Germinal center (tissue), 1 donor: ENCODE measurements around the gene CACNB3.

ENCODE experiments used
- DNase-seq: peaks from one replicate; pipeline ENCODE4 v3.0.0; 2012; ENCODE audit warnings: mixed read lengths, low spot score

Gene CACNB3

GRCh38 chr12:48817873-48818830 lies at the start of gene CACNB3:
CACNB3 (plus strand) TSS chr12:48818496; CDS start chr12:48818930, 434 bp downstream.
- DNase-seq = peak; percentile 65

DNA sequence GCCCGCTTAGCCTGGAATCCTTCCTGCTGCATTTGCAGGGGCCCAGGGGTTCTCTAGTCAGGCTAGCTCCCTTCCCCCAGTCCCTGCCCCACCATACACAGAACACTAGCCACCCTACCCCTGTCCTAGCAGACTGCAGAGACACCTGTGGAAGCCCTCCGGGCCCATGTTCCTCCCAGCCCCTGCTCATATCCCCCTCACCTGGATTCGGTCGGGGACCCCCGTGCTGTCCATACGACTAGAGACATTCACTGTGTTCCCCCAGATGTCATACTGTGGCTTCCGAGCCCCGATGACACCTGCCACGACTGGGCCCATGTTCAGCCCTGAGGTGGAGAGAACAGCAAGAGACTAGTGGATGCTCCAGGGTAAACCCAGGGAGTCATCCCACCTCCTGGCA lies 49.6 kb upstream of the CACNB3 start:
- no peak for DNase-seq

- DNase-seq = no peak
Observed at GRCh38 chr12:48770756-48771155, 47.5 kb upstream of the CACNB3 start.

DNA sequence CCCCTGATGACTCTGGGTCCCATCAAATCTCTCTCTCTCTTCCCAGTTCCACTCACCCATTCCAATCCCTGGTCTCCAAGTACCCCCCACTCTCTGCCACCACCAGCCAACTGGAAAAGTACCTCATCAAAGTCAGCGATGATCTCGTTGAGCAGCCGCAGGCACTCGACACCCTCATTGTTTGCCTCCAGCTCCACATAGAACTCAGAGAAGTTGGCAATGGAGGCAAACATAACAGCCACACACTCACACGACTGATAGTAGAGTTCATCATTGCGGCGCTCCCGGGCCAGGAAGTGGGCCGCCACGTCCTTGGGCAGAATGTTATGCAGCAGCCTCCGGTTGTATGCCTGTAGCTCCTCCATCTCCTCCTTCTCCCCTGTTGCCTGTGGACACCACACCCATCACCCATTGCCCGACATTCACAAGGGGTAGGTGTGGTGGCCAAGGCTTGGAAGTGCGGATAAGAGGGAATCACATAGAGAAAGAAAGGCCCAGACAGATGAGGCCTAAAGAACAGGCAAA lies 46.6 kb upstream of the CACNB3 start:
- DNase-seq = no peak

- no peak for DNase-seq
Observed at GRCh38 chr12:48773686-48774085, 44.6 kb upstream of the CACNB3 start.

GRCh38 chr12:48774516-48774915 lies 43.8 kb upstream of the CACNB3 start:
- DNase-seq = no peak

DNA sequence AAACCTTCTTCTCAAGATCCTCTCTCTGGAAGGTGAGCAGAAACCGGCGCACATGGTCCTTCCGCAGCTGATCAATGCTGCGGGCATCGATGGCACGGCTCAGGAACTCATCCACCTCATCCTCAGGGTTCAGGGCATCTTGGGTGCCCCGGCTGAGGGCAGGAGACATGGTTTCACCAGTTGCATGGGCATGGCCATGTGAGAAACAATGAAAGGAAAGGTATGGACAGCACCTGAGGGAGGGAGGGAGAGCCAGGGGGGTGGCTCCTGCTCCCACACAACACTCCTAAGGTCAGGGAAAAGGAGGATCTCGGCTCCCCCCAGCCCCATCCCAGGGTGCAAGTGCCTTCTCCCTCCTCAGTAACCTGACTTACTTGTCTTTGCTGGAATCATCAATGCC lies 43.0 kb upstream of the CACNB3 start:
- DNase-seq = no peak

DNA sequence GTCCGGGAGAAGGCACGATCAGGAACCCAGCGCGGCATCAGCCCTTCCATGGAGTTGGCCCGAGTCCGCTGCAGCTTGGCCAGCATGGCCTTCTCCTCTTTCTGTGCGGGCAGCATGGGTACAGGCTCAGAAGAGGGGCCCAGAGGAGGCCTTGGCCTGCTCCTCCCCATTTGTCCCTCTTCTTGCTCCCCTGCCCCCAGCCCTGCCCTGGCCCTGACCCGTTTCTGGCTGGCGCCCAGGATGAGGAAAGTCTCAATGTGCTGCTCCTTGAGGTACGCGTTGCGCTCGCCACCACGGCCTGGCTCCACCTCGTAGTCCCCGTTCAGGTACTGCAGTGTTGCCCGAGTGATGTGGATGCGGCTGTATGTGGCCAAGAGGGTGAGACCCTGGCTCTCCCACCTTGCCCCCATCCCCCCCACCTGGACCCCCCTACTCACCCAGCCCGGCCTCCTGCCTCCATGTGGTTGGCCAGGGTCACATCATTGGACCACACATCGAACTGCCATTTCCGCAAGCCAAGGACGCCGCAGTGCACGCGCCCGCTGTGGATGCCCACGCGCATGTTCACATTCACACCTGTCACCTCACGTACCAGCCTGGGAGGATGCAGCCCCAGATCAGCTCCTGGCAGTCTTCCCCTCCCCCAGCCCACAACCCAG lies 42.2 kb upstream of the CACNB3 start:
- DNase-seq = no peak

- no peak for DNase-seq
Observed at GRCh38 chr12:48776956-48777355, 41.3 kb upstream of the CACNB3 start.

GRCh38 chr12:48777501-48778400 lies 40.5 kb upstream of the CACNB3 start:
- no peak for DNase-seq

DNA sequence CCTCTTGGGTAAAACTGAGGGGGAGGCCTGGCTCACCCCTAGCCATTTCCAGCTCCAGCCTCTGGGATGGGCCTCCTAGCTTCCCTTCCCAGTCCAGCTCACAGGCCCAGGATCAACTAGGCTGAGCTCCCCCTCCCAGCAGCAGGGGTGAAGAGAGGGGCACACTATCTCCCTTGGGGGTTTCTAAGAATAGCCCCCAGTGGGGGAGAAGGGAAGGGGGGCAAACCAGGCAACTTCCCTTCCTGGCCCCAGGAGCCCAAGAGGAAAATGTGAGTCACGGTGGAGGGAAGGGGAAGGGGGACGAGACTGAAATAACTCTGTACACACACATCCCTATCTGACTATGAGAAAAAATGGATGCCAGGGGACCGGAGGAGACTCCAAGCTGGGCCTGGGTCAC lies 38.4 kb upstream of the CACNB3 start:
- no peak for DNase-seq

GRCh38 chr12:48780381-48781025 lies 37.8 kb upstream of the CACNB3 start:
- DNase-seq = no peak

GRCh38 chr12:48781750-48782456 lies 36.4 kb upstream of the CACNB3 start:
- no peak for DNase-seq

DNA sequence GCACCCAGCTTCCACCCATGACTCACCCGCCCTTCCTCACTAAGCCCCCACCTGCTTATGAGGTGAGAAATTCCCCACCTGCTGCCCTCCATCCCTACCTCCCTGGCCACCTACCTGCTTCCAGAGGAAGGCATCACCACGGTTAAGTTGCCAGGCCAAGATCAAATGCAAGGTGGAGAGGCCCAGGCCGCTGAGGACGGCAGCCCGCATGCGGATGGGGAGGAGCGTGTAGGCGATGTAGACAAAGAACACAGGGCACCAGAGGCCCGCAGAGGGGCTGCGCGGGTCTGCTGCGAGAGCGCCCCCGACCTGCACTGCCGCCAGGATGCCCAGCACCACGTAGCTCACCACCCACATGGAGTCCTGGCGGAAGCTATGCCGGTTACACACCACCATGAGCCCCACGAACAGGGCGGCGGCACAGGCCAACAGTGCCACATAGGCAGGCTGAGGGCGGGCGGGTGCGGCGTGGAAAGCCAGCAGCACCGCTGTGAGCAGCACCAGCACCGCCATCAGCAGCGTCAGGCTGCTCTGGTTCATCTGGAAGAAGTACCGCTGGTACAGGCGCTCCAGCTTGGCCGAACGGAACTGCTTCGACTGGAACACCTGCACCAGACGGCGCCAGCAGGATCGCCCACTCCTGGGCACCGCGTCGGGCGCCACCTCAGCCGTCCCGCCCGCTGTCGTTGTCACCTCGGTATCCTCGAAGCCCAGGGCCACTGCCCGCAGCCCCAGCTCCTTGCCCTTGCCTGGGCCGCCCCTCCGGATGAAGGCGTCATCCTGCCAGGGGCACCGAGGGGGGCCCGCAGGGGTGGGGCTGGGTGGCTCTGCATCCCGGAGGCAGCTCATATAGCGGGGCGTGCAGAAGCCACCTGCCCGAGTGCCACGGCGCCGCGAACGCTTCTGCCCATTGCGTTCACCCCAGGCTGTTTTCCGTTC lies 35.6 kb upstream of the CACNB3 start:
- DNase-seq = no peak

DNA sequence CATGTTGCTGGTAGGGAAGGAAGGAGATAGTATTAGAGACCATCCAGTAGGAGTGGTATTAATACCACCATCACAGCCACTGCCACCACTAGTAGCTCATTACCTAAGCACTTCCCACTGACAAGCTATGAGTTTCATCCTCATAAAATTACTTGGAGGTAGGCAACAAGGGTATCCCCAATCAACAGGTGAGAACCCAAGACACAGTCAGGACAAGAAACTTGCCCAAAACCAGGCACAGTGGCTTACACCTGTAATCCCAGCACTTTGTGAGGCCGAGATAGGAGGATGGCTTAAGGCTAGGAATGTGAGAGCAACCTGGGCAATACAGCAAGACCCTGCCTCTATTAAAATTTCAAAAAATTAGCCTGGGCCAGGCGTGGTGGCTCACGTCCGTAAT lies 34.9 kb upstream of the CACNB3 start:
- no peak for DNase-seq

GRCh38 chr12:48786591-48787544 lies 31.4 kb upstream of the CACNB3 start:
- no peak for DNase-seq

GRCh38 chr12:48787791-48788523 lies 30.3 kb upstream of the CACNB3 start:
- no peak for DNase-seq

DNA sequence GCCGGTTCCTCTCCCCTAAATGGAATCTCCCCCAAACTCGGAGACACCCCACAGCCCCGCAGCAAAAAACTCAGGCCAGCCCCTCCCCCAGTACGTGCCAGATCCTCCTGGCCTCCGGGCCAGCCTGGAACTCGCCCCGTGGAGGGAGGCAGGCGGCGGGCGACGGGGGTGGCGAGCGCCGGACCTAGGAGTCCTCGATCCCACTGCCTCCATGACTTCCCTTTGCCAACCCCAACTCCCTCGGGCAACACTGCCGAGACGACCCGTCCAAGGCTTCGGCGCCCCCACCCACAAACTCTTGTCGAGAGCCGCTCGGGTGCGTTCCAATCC lies 29.8 kb upstream of the CACNB3 start:
- no peak for DNase-seq
